ENCODE data around the gene MVD.

- TF ChIP-seq CTCF (IDR thresholded peaks at IDR 0.05; ENCODE audit: low read depth, low read length, missing input control) (no peak), EGR1 (IDR thresholded peaks at IDR 0.05; ENCODE audit: low read depth in 2 of 2) (no peak), HNF4A (conservative IDR thresholded peaks at IDR 0.05) (no peak), RAD21 (IDR thresholded peaks at IDR 0.05) (no peak)
These were observed 49.6 kb upstream of the MVD start for GRCh38 chr16:88712362-88712979.

Data from liver (tissue), 3 donors.